NCI-H1436 treated with DMSO at 0.1 percent for 48 hours (cell line): Measurements from ENCODE around the gene PTGES.

ENCODE experiments used
- DNase-seq: peaks from one replicate; lab custom pipeline; 2025; lab: John Stamatoyannopoulos, UW

The PTGES gene

DNA sequence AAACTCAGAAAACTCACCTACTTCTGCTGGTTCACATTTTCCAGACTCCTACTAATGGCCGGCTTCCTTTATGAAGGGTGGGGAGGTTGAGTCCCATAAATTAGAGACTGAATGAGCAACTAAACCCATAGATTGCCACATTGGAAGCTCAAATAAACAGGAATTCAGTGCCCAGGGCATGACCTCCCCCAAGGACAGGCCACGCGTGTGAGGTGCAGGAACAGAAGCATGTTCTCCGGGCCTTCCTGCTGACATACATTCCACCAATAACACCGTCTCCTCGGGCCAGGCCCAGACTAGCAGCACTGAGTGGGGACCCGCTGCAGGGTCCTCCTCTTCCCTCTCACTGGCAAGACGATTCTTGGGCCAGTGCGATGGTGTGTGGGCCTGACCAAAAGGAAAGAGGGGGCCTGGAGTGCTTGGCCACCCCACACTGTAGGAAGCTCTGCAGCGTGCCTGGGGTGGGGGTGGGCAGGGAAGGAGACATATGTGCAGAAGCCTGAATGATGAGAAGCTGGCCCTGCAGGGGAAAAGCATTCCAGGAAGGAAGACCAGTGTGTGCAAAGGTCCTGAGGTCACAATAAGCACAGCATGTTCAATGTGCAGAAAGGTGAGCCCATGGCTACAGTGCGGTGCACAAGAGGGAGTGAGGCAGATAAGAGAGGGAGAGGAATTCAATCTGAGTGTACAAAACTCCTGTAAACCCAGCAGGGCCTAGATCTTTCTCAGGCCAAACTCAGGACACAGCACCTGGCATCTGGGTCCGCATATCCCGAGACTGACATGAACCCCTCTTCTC is 12.0 kb downstream of the PTGES start:
- no peak for DNase-seq

DNA sequence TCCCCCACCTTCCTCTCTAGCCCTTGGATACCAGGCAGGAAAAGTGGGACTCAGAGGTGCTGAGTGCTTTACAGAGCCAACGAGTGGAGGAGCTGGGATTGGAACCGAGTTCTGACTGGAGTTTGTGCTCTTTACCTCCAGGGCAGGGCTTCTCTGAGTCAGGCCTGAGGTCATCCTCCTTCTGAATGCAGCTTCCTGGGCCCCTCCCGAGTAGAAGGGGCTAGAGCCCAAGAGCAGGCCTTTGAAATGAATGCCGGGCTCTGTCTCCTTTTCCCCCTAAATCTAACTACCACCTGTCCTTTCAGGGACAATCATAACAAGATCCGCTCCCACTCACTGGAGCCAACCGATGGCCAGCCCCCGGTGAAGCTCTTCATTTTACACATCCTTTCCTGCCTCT is 12.7 kb downstream of the PTGES start:
- DNase-seq: no peak

DNA sequence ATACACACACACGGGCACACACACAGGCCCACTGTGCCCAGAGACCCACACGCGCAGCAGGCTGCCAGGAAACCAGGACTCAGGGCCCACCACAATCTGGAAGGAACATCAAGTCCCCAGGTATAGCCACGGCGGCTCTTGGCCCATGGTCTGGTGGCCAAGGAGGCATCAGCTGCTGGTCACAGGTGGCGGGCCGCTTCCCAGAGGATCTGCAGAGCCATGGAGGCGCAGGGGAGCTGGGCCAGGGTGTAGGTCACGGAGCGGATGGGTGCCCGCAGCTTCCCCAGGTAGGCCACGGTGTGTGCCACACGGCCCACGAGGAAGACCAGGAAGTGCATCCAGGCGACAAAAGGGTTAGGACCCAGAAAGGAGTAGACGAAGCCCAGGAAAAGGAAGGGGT is 13.4 kb downstream of the PTGES start:
- no peak for DNase-seq

DNA sequence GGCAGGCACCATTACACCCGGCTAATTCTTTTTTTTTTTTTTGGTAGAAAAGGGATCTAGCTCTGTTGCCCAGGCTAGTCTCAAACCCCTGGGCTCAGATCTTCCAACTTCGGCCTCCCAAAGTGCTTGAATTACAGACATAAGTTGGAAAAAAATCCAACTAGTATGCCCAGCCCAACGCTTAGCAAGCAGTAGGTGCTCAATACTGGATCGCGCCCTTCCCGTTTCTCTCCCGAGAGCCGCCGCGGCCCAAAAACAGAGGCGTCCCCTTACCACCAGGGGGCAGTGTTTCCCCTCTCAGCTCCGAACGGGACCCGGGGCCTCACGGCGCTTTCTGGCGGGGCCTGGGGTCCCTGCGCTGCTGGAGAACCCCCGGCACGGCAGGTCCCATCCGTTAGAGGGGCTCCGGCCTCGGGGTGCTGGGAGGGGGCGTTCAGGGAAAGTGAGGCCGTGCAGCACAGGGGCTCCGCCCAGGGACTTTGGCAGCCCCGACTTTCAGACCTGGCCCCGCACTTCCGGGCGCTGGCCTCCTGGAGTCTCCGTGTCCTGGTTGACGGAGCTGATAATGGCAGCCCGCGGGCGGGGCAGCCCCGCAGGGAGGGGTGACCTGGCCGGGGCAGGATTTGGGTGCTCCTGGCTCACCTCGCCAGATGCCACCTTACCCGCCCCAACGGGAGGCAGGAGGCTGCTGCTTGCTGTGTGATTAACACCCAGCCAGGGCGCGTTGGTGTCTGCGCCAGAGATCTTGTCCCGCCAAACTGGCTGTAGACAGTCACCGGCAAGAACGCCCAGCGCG is 15.2 kb downstream of the PTGES start:
- peak; percentile 11 for DNase-seq

DNA sequence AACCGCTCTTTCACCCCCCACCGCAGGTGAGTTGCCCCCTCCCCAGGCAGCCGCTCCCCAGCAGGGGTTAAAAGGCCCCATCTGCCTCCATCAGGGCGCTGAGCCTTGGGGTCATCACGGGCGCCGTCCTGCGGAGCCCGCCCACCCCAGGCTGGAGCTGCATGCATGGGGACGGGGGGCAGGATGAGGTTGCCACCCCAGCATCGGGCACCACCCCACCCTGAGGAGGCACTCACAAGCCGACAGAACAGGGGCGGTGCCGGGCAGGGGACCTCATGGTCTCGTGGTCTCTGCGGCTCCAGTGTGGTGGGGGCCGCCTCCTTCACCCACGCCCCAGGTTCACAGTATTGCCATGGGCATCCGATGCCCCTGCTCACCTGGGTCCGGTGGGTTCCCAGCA is 16.5 kb downstream of the PTGES start:
- no peak for DNase-seq

DNA sequence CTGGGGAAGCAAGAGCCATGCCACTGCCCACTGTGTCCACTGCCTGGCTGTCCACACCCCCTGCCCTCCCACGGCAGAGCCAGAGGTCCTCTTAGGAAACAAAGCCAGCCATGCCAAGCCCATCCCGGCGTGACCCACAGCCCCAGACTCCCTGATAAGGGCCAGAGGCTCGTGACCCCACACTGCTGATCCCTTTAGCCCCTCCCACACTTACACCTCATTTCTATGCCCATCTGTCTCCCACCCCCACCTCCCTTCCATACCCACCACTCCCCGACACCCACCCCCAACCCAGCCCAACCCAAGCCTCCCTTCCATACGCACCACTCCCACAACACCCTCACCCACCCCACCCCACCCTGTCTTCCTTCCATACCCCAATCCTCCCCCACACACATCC is 17.3 kb downstream of the PTGES start:
- DNase-seq: no peak

DNA sequence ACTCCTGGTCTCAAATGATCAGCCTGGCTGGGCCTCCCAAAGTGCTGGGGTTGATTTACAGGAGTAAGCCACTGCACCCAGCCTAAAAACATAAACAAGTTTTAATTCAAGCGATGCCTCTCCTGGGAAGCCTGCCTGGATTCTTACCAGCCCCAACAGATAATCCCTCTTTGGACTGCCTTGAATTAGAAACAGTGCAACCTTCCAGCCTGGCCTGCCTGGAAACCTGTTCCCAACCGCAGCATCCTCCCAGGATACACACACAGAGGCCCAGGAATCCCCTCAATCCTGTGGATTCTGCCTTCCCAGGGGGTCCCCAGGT is 19.2 kb downstream of the PTGES start:
- no peak for DNase-seq

DNA sequence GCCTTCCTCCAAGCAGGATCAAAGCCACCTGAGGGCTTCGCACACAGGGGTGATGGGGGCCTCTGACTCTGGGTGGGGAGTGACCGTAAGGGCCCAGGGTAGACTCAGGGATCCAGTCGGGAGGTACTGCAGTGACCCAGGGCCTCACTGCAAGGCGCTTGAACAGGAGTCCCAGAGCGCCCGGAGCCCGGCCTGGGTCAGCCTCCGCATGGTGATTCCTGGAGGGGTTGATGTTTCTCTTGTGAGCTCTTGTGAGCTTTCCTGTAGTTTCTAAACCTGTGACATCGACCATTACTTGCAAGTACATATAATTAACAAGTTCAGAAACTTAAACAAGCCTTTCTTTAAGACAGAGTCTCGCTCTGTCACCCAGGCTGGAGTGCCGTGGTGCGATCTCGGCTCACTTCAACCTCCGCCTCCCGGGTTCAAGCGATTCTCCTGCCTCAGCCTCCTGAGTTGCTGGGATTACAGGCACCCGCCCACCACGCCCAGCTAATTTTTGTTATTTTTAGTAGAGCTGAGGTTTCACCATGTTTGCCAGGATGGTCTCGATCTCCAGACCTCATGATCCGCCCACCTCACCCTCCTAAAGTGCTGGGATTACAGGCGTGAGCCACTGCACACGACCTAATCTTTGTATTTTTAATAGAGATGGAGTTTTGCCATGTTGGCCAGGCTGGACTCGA is 19.8 kb downstream of the PTGES start:
- no peak for DNase-seq

DNA sequence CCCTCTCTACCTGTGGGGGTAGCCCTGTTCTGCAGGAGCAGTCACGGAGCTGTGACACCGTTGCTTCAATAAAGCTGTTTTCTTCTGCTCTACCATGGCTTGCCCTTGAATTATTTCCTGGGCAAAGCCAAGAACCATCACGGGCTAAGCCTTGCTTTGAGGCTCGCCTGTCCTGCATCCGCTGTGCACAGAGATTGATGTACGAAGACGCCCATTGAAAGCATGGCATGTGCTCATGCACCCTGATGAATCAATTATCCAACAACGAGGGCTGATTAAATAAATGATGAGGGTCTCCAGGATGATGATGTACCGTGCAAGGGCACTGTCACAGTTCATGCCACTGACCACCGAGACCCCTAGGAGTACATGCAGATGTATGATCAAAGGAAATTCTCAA is 20.7 kb downstream of the PTGES start:
- no peak for DNase-seq

DNA sequence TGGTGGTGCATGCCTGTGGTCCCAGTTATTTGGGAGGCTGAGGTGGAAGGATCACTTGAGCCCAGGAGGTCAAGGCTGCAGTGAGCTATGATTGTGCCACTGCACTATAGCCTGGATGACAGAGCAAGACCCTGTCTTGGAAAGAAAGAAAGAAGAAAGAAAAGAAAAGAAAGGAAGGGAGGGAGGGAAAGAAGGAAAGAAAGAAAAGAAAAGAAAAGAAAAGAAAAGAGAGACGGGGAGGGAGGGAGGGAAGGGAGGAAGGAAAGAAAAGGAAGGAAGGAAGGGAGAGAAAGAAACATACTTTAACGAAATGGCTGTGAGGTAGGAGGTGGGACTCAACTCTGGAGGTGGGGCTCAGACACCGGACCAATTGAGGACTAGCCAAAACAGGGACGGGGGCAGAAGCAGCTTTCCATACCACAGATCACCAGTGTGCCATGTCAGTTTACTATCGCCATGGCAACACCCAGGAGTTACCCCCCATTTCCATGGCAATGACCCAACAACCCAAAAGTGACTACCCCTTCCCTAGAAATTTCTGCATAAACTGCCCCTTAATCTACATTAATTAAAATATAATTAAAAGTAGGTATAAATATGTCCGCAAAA is 21.3 kb downstream of the PTGES start:
- DNase-seq: no peak

DNA sequence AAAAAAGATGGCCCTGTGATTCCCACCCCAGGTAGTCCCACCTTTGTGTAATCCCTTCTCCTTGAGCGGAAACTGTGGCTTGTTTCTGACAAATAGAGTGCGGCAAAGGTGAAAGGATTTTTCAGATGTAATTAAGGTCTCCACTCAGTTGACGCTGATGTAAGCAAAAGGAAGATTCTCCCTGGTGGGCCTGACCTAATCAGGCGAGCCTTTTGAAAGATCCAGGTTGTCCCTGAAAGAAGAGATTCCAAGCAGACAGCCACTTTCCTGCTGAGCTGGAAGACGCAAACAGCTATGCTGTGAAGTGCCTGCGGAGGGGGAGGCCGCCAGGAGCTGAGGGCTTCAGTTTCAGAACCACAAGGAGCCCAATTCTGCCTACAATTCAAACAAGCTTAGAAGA is 24.1 kb downstream of the PTGES start:
- DNase-seq: no peak

DNA sequence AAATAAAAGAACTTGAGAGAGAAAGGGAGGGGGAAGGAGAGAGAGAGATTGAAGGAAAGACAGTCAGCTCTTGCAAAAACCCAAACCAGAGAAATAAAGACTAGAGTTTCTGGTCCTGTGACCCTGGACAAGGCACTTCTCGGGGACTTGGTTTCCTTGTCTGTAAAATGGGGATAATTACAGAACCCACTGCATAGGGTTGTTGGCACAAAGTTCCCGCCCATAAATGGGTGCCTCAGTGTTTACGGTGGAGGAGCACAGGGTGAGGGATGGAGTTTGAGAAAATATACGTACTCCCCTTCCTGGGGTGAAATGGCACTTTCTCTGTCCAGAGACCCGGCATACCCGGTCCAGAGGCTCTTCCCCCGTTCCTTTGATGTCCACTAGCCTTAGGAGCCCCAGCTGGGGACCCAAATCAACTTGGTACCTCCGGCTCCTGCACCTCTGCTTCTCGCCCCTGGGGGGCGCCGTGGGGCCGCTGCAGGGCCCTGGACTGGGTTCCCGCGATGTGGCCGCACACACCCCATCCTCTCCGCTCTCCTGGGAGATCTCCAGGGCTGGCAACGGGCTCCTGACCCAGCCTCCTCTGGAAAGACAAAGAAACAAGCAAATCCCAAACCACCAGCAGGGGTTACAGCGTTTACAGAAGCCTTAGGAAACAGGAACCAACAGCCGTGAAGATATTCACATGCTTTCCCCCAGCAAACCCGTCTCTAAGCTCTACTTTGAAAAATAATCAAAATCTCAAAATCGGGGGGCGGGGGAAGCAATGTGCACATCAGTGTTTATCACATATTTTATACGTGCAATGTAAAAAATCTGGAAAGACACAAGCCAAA is 26.3 kb downstream of the PTGES start:
- DNase-seq: peak; percentile 41

DNA sequence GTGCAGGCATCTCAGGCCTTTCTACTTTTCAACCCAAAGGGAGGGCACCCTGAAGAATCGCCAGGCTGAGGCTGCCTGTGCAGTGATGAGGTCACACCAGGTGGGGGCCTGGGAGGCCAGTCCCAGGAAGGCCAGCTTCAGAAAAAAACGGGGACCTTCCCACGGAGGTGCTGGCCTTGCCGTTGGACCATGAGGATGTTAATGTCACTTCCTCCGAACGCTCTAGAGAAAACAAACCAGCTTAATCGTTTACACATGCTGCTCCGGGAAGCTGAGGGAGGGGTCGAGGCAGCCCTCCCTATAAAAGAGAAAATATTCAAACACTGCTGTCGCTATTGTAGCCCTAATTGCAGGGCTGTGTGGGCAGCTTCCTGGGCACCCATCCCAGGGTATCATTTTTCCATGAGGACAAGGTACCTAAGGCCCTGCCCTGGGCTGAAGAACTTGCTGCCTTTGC is 27.0 kb downstream of the PTGES start:
- no peak for DNase-seq

DNA sequence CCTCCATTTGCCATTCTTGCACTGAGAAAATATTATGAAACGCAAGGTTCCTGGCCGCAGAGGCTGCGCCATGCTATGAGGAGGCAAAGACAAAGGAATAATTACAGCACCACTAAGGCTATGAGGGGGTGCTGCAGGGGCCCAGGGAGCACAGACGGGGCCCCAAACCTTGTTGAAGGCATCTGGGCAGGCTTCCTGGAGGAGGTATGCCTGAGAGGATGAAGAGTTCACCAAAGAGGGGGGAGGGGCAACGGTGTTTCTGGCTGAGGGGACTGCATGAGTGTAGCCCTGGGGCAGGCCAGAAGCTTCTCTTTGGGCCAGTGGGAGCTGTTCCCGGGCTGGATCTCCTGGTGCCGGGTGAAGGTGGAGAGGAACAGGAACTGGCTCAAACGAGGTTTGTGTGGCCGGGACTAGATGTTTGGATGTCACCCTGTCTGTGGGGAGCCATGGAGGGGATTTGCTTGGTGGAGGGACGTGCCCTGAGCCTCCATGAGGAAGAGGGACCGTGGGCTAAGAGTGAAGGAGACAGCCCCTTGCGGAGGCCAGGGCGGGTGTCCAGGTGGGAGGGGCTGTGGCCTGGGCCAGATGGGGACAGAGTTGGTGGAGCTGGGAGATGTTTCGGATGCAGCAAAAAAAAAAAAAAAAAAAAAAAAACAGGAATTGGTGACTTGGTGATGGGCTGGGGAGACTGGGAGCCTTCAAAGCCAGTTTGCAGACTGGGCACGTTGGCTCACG is 28.2 kb downstream of the PTGES start:
- no peak for DNase-seq

DNA sequence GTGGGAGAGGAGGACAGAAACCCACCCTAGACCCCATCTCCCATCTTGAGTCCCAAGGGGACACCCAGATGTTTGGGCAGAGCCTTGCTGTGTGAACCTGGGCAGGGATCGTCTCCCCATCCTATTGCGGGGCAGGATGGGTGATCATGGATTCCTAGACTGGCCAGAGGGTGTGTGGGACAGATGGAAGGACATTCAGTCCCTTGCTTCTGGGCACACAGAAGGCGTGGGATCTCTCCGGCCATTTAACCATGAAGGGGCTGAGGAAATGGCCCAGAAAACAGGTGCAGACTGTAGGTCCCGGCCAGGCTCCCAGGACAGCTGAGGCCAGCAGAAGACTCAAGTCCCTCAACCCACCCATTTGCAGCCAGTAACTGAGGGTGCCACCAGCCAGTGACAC is 29.9 kb downstream of the PTGES start:
- DNase-seq: no peak

DNA sequence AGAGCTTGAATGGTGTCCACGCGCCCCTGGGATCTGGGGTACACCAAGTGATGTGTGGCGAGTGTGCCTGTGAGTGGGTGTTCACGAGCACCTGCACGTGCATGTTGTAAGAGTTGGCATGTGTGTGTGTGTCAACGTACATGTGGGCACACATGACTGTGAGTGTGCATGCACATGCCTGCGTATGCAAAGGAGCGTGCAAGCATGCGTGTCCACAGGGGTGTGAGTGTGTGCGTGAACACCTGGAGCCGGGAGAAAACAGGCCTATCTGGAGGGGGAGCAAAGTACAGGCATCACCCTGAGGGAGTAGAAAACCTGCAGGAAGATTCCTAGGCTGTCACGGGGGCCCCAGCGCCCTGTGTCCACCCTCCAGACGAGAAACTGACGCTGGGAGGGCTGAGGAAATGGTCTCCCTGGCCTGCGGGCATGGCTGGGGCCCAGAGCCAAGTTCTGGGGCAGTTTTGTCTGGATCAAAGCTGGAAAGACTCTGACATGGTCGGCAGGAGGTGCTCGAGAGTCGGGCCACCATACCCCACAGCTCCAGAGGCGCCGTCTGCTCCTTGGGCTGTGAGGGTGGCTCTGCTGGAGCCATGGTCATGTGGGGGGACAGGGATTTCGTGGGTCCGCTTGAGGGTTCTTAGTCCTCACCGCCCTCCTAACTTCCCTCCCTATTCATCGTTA is 31.8 kb downstream of the PTGES start:
- no peak for DNase-seq

DNA sequence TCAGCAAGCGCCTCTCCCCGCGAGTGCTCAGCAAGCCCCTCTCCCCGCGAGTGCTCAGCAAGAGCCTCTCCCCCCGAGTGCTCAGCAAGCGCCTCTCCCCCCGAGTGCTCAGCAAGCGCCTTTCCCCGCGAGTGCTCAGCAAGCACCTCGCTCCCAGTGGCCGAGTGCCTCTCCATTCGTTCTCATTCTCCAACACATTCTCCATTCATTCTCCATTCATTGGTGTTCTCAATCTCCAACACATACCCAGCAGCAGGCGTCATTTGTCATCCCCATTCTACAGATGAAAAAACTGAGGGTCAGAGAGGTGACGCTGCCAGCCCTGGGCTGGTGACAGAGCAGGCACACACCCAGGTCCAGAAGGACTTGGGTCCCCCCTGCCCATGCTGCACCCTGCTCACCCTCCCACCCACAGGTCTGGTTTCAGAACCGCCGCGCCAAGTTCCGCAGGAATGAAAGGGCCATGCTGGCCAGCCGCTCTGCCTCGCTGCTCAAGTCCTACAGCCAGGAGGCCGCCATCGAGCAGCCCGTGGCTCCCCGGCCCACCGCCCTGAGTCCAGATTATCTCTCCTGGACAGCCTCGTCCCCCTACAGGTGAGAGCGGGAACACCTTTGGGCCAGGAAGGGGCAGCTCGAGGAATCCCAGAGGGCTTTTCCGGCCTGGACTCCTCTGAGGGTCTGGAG is 32.5 kb downstream of the PTGES start:
- no peak for DNase-seq

DNA sequence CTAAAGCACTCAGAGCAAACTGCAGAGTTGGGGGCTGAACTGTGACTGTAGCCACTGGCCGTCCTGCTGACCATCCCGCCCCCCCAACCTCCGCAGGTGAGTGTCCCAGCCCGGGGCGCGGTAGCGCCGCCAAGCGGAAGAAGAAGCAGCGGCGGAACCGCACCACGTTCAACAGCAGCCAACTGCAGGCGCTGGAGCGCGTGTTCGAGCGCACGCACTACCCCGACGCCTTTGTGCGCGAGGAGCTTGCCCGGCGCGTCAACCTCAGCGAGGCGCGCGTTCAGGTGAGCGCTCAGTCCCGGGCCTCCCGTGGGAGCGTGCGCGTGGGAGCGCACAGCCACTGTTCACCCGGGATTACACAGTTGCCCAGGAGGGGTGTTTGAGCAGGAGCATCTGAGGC is 33.7 kb downstream of the PTGES start:
- DNase-seq: no peak

DNA sequence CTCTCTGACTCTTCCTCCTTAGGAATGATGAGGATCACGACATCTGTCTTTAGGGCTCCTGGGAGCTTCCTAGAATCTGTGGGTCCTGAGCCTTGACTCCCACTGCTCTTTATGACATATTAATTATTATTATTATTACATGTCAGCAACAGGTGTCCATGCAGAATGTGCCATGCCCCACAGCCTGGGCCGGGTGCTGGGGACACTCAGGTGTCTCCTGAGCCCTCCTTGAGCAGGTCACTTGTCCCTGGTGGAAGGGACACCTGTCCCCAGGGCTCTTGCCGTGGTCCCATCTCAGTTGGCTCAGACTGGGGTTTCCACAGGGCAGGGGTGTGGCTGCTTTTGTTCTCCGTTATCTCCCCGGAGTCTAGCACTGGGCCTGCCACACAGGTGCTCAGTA is 34.2 kb downstream of the PTGES start:
- DNase-seq: no peak

DNA sequence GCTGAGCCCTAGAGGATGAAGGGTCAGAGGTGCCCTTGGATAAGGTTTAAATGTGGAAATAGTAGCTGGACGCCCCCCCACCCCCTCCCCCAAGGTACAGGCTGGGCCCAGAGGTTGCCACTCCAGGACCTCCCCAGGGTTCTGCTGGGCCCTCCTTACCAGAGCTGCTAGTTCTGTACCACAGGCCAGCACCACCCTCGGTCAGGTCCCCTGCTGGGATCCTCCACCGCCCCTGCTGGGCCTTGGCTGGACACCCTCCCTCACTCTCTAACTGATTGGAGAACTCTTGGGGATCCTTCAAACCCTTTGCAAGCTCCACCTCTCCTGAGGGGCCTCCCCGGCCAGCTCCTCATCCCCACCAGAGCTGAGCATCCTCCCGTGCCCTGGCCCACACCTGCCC is 34.9 kb downstream of the PTGES start:
- no peak for DNase-seq
